Measurements from ENCODE around the gene NF1. TPM values are rescaled to one million over a fixed set of nuclear protein-coding genes. Genes with fewer than 3 reads are reported as not detected.

The NF1 gene
- total and polyA plus RNA-seq, 2 donors (not counting 1 experiment from before 2014, with no cell fraction given) = 10.8 to 27.7 TPM

GRCh38 chr17:31252741-31253140 is 158.0 kb downstream of the NF1 start:
- TF ChIP-seq CTCF (IDR thresholded peaks at IDR 0.05) (no peak), EZH2 (IDR thresholded peaks at IDR 0.05; ENCODE audit: borderline replicate concordance, insufficient read depth, low read depth, low read length, poor library complexity, severe bottlenecking) (no peak)
- no peaks in the 10 kb centered on the region for H3K9me3 Mint-ChIP-seq (ENCODE audit: insufficient read depth)
- no peaks in the 10 kb centered on the region for H4K20me1 ChIP-seq (ENCODE audit: control insufficient read depth, insufficient read depth, low read length, poor library complexity, severe bottlenecking)
- intact Hi-C loops (cut with micrococcal nuclease) = no loop called here
- H3K27ac Mint-ChIP-seq = no peak overlapping the region
- peaks cover 2 to 11% of the 10 kb centered on the region in 2 donors for H3K4me1 ChIP-seq (ENCODE audit: control insufficient read depth in 2 of 2, insufficient read depth in 2 of 2, low read length in 2 of 2)
- H3K27me3 ChIP-seq (replicated peaks in 1 of 4; ENCODE audit: control extremely low read depth in 1 of 4, control insufficient read depth in 3 of 4, insufficient read depth in 4 of 4, low read length in 3 of 4) = no peaks in the 10 kb centered on the region
- H3K79me2 ChIP-seq (ENCODE audit: control insufficient read depth, insufficient read depth, low read length) = no peaks in the 10 kb centered on the region
- no CpG with 5 or more reads among the region's 1 CpG for WGBS (ENCODE audit: insufficient coverage)
- H3K9me3 ChIP-seq (ENCODE audit: control extremely low read depth in 1 of 3, control insufficient read depth in 2 of 3, insufficient read depth in 1 of 3, low read length in 2 of 3) = no peaks in the 10 kb centered on the region
- DNase-seq = no peak
- no peak overlapping the region for H2AFZ ChIP-seq (ENCODE audit: insufficient read depth, low read depth, low read length, poor library complexity, severe bottlenecking)
- ChIA-PET POLR2A (no interaction called here), CTCF (no interaction called here)
- H3K4me2 ChIP-seq (replicated peaks; ENCODE audit: low read depth, low read length, poor library complexity, severe bottlenecking) = no peak overlapping the region
- H3K27ac ChIP-seq (ENCODE audit: low read length in 2 of 2) = no peak overlapping the region
- no peak overlapping the region for H3K9ac ChIP-seq (ENCODE audit: low read length)
- ATAC-seq (ENCODE audit: low read depth) = no peak
- H3K4me3 Mint-ChIP-seq = no peak overlapping the region
- H3K36me3 ChIP-seq (replicated peaks in 1 of 2; ENCODE audit: control extremely low read depth in 1 of 2, control insufficient read depth in 1 of 2, extremely low read depth in 1 of 2, insufficient read depth in 2 of 2, low read length in 1 of 2) = no peaks in the 10 kb centered on the region
- H3K4me3 ChIP-seq (ENCODE audit: control extremely low read depth in 1 of 5, extremely low read depth in 1 of 5, insufficient read depth in 1 of 5, low read depth in 2 of 5, low read length in 4 of 5) = no peak overlapping the region
- H3K27me3 Mint-ChIP-seq = no peaks in the 10 kb centered on the region
- peaks cover 13% of the 10 kb centered on the region for H3K4me1 Mint-ChIP-seq

GRCh38 chr17:31254654-31255053 is 159.9 kb downstream of the NF1 start:
- no peaks in the 10 kb centered on the region for H3K9me3 Mint-ChIP-seq (ENCODE audit: insufficient read depth)
- H3K4me1 Mint-ChIP-seq = peaks cover 11% of the 10 kb centered on the region
- H3K36me3 ChIP-seq (replicated peaks in 1 of 2; ENCODE audit: control extremely low read depth in 1 of 2, control insufficient read depth in 1 of 2, extremely low read depth in 1 of 2, insufficient read depth in 2 of 2, low read length in 1 of 2) = no peaks in the 10 kb centered on the region
- intact Hi-C loops (cut with micrococcal nuclease) = no loop called here
- H3K27ac ChIP-seq (ENCODE audit: low read length in 2 of 2) = no peak overlapping the region
- ATAC-seq (ENCODE audit: low read depth) (no peak), DNase-seq (no peak)
- ChIA-PET POLR2A (no interaction called here), CTCF (interaction anchor here (0.9 to 1.8 kb wide), 5 partner anchors 11 to 128 kb away, joined by 3 to 9 read pairs (median 4); no protein-coding TSS in a partner anchor)
- H3K27me3 ChIP-seq (replicated peaks in 1 of 4; ENCODE audit: control extremely low read depth in 1 of 4, control insufficient read depth in 3 of 4, insufficient read depth in 4 of 4, low read length in 3 of 4) = no peaks in the 10 kb centered on the region
- no peak overlapping the region for H3K4me2 ChIP-seq (replicated peaks; ENCODE audit: low read depth, low read length, poor library complexity, severe bottlenecking)
- no peak overlapping the region for H3K9ac ChIP-seq (ENCODE audit: low read length)
- no CpG with 5 or more reads among the region's 2 CpGs for WGBS (ENCODE audit: insufficient coverage)
- H3K4me3 Mint-ChIP-seq = no peak overlapping the region
- no peak overlapping the region for H3K4me3 ChIP-seq (ENCODE audit: control extremely low read depth in 1 of 5, extremely low read depth in 1 of 5, insufficient read depth in 1 of 5, low read depth in 2 of 5, low read length in 4 of 5)
- H3K4me1 ChIP-seq (ENCODE audit: control insufficient read depth in 2 of 2, insufficient read depth in 2 of 2, low read length in 2 of 2) = peaks cover 2 to 11% of the 10 kb centered on the region in 2 donors
- H3K9me3 ChIP-seq (ENCODE audit: control extremely low read depth in 1 of 3, control insufficient read depth in 2 of 3, insufficient read depth in 1 of 3, low read length in 2 of 3) = no peaks in the 10 kb centered on the region
- H3K27me3 Mint-ChIP-seq = no peaks in the 10 kb centered on the region
- H2AFZ ChIP-seq (ENCODE audit: insufficient read depth, low read depth, low read length, poor library complexity, severe bottlenecking) = no peak overlapping the region
- H3K79me2 ChIP-seq (ENCODE audit: control insufficient read depth, insufficient read depth, low read length) = no peaks in the 10 kb centered on the region
- no peak for TF ChIP-seq EZH2 (IDR thresholded peaks at IDR 0.05; ENCODE audit: borderline replicate concordance, insufficient read depth, low read depth, low read length, poor library complexity, severe bottlenecking)
- TF ChIP-seq CTCF (IDR thresholded peaks at IDR 0.05) = no peak
- H3K27ac Mint-ChIP-seq = no peak overlapping the region
- no peaks in the 10 kb centered on the region for H4K20me1 ChIP-seq (ENCODE audit: control insufficient read depth, insufficient read depth, low read length, poor library complexity, severe bottlenecking)
